Measurements from ENCODE around the gene TSEN54. TPM values are rescaled to one million over a fixed set of nuclear protein-coding genes. Genes with fewer than 3 reads are reported as not detected.
"Not testable (repeated sequence)": the region's sequence is repeated elsewhere in the genome, so short reads cannot be mapped to it uniquely, and the experiment has no call there.

Gene TSEN54
- total RNA-seq, 3 donors from 2014 or later, result 26.3 to 38.0 (median 28.7) TPM

DNA sequence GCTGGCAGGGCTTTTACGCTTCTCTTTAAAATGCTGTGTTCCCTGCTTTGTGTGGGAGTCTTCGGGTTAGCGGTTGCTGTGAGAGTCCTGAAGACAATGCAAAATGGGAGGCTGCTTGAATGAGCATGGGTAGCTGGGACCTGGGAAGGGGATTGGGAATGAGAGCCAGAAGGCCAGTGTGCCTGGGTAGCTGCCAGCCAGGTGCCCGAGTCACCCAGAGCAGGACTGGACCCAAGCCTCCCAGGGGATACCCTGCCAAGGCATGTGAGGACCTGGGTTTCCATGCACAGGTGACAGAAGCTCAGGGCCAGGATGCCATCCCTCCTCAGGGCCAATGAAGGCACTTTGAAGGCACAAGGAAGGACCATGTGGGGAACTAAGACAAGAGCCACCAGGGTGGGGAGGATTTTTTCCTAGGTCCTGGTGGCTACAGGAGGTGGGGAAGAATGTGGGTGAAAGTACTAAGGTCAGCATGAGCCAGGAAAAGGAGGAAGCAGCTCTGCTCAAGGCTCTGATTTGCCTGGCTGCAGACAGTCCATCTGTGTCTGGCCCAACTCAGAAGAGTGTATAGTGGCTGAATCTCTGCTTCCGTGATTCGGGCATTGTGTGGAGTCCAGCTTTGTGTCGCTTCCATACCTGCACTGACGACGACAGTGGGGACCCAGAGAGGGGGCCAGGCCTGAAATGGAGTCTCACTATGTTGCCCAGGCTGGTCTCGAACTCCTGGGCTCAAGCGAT, 39.4 kb upstream of the TSEN54 start:
- no peak overlapping the region for H3K4me3 ChIP-seq
- peak; percentile 48 for ATAC-seq
- H3K9me3 ChIP-seq, result no peaks in the 10 kb centered on the region
- H3K36me3 ChIP-seq (ENCODE audit: low read depth), result no peaks in the 10 kb centered on the region
- TF ChIP-seq, protein P1, sequence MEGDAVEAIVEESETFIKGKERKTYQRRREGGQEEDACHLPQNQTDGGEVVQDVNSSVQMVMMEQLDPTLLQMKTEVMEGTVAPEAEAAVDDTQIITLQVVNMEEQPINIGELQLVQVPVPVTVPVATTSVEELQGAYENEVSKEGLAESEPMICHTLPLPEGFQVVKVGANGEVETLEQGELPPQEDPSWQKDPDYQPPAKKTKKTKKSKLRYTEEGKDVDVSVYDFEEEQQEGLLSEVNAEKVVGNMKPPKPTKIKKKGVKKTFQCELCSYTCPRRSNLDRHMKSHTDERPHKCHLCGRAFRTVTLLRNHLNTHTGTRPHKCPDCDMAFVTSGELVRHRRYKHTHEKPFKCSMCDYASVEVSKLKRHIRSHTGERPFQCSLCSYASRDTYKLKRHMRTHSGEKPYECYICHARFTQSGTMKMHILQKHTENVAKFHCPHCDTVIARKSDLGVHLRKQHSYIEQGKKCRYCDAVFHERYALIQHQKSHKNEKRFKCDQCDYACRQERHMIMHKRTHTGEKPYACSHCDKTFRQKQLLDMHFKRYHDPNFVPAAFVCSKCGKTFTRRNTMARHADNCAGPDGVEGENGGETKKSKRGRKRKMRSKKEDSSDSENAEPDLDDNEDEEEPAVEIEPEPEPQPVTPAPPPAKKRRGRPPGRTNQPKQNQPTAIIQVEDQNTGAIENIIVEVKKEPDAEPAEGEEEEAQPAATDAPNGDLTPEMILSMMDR (IDR thresholded peaks at IDR 0.05), result no peak
- peaks cover 20% of the 10 kb centered on the region for H3K4me1 ChIP-seq (ENCODE audit: low read depth)
- peak in 1 of 3 donors; percentile 43 for DNase-seq
- intact Hi-C loops (cut with DNase I, micrococcal nuclease), result no loop called here

DNA sequence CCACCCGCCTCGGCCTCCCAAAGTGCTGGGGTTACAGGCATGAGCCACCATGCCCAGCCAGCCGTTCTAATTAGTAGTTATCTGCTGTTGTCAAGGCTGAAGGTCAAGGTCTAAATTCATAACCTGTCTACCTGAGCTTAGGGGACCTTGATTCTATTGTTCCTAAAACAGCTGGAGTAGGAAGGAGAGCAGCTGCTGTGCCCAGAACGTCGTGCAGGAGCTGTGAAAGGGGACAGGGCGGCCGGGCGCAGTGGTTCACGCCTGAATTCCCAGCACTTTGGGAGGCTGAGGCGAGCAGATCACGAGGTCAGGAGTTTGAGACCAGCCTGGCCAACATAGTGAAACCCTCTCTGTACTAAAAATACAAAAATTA, 38.9 kb upstream of the TSEN54 start:
- H3K36me3 ChIP-seq (ENCODE audit: low read depth); H3K9me3 ChIP-seq; intact Hi-C loops (cut with DNase I, micrococcal nuclease); H3K4me3 ChIP-seq; ATAC-seq: not testable (repeated sequence)
- H3K4me1 ChIP-seq (ENCODE audit: low read depth), result peaks cover 20% of the 10 kb centered on the region
- DNase-seq, result peak in 1 of 3 donors; percentile 19

DNA sequence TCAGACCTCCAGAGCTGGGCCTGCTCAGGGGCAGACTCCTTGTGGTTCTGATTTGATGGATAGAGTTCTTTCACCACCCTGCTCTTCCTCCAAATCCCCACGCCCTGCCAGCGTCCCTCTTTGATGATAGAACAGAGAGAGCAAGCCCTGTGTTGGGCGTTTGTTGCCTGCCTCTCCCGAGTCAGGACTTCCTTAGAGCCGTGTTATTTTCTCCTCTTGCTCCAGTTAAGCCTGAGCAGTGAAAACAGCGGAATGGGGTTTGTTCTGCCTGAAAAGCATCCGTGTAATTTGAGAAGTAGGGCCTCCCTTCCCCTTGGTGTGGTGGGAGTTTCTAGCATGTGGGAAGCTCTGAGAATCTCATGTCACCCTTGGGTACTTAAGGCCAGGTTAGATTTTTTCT, 37.8 kb upstream of the TSEN54 start:
- Histone ChIP-seq H3K36me3 (ENCODE audit: low read depth) (no peaks in the 10 kb centered on the region), H3K9me3 (no peaks in the 10 kb centered on the region), H3K4me1 (ENCODE audit: low read depth) (peaks cover 20% of the 10 kb centered on the region), H3K4me3 (no peak overlapping the region)
- intact Hi-C loops (cut with DNase I, micrococcal nuclease), result no loop called here
- TF ChIP-seq, protein P1 (IDR thresholded peaks at IDR 0.05), result no peak
- ATAC-seq, result no peak
- peak in 1 of 3 donors; percentile 25 for DNase-seq

DNA sequence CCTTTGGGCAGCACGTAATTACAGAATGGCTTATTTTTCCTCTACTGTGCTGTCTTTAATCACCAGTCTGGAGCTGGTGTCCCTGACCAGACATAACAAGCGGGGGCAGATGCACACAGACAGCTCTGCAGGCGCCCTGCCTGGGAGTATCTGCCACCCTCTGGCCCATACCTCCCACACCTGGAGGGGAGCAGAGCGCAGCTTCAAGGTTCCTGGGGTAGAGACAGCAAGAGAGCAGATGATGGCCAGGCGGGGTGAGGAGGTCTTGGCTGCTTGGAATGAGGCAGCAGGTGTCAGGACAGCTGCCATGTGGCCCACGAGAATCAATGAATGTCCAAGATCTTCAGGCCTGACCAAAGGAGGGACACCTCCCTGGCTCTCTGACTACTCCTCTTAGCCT, 36.0 kb upstream of the TSEN54 start:
- ATAC-seq (no peak), DNase-seq (peak in 1 of 3 donors; percentile 18)
- H3K36me3 ChIP-seq (ENCODE audit: low read depth), result no peaks in the 10 kb centered on the region
- H3K4me1 ChIP-seq (ENCODE audit: low read depth), result peaks cover 19% of the 10 kb centered on the region
- TF ChIP-seq, protein P1 (IDR thresholded peaks at IDR 0.05), result no peak
- intact Hi-C loops (cut with DNase I, micrococcal nuclease), result no loop called here
- no peaks in the 10 kb centered on the region for H3K9me3 ChIP-seq
- no peak overlapping the region for H3K4me3 ChIP-seq

DNA sequence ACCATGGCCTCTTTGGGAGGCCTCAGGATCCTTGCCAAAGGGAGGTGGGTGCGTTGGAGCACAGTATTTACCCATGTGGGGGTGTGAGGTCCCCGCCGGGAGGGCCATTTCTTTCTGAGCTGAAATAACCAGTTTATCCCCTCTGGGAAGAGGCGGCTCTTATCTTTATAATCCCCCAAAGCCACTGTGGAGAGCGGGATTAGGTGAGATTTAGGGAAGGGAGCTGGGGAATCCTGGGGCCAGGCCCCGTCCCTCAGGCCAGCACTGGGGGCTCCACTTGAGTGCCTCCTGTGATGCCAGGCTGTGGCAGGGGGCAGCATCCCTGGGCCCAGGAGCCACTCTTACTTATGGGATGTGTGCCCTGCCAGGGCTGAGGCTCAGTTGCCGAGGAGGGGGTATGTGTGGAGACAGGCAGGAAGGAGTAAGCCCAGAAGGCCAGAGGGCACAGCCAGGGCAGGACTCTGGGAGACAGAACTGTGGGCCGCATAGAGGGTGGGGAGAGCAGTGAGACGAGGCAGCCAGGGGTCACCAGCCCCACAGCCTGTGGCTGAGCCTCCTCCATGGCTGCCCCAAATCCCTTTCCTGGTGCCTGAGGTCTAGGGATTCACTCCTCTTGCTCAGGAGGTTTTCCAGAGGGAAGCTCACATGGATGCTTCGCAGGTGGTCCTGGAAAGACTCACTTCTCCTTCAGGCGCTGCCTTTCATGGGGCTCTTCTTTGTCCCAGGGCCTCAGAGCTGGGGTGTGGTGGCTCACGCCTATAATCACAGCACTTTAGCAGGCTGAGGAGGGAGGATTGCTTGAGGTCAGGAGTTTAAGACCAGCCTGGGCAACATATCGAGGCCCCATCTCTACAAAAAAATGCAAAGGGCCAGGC, 34.9 kb upstream of the TSEN54 start:
- Histone ChIP-seq H3K9me3 (no peaks in the 10 kb centered on the region), H3K36me3 (ENCODE audit: low read depth) (no peaks in the 10 kb centered on the region), H3K4me1 (ENCODE audit: low read depth) (peaks cover 17% of the 10 kb centered on the region), H3K4me3 (no peak overlapping the region)
- TF ChIP-seq, protein P1 (IDR thresholded peaks at IDR 0.05), result no peak
- ATAC-seq (peak; percentile 31), DNase-seq (peak in 1 of 3 donors; percentile 40)
- intact Hi-C loops (cut with DNase I, micrococcal nuclease), result no loop called here

All from mucosa of descending colon (tissue), 3 donors.